Esophagus (tissue), 2 donors: Measurements from ENCODE around the gene RNF151. TPM values are rescaled to one million over a fixed set of nuclear protein-coding genes. Genes with fewer than 3 reads are reported as not detected.

Experiments
- H3K27ac ChIP-seq, 2 donors: one replicate each; pipeline ENCODE4 v1.5.1; 2013; ENCODE audit warnings: low read depth in 2 of 2, mild to moderate bottlenecking in 2 of 2, inconsistent platforms in 1 of 2, low read length in 1 of 2, moderate library complexity in 1 of 2
- H3K27me3 ChIP-seq, 2 donors: one replicate each; pipeline ENCODE4 v1.6.1; 2013; ENCODE audit warnings: low read length in 2 of 2, control low read depth in 1 of 2, mild to moderate bottlenecking in 1 of 2; ENCODE audit not compliant: insufficient read depth in 2 of 2, control insufficient read depth in 1 of 2
- H3K36me3 ChIP-seq, 2 donors: one replicate each; pipeline ENCODE4 v1.6.1; 2013; ENCODE audit warnings: low read length in 1 of 2; ENCODE audit not compliant: control insufficient read depth in 2 of 2, insufficient read depth in 2 of 2
- H3K4me1 ChIP-seq, 2 donors: one replicate each; pipeline ENCODE4 v1.6.1; 2013; ENCODE audit warnings: low read length in 1 of 2; ENCODE audit not compliant: control insufficient read depth in 2 of 2, insufficient read depth in 2 of 2
- H3K4me3 ChIP-seq, 2 donors: one replicate each; pipeline ENCODE4 v1.5.1; 2013; ENCODE audit warnings: low read length in 2 of 2, mild to moderate bottlenecking in 2 of 2, low read depth in 1 of 2, moderate library complexity in 1 of 2
- H3K9me3 ChIP-seq, 2 donors: one replicate each; pipeline ENCODE4 v1.6.1; 2013; ENCODE audit warnings: mild to moderate bottlenecking in 2 of 2, low read depth in 1 of 2, low read length in 1 of 2, moderate library complexity in 1 of 2; ENCODE audit not compliant: control insufficient read depth in 2 of 2, insufficient read depth in 1 of 2
- WGBS, 2 donors: extraction: QIAGEN DNeasy Blood & Tissue Kit; methylation state at CpG; one replicate each; pipeline ENCODE4 v1.1.7; 2013; 5-methylcytosine and 5-hydroxymethylcytosine counted together
- polyA plus RNA-seq, 2 donors: library from polyadenylated mRNA; stranded (reverse); fragments of 200-250 nt; gene quantifications; one replicate each; pipeline ENCODE4 v1.2.3, GENCODE V29; 2013
- donor health status: healthy with polysubstance abuse.
- donor health status: Bipolar disorder and iron deficiency.

The RNF151 gene
- polyA plus RNA-seq, 2 donors, result 0.06 to 0.20 TPM

DNA sequence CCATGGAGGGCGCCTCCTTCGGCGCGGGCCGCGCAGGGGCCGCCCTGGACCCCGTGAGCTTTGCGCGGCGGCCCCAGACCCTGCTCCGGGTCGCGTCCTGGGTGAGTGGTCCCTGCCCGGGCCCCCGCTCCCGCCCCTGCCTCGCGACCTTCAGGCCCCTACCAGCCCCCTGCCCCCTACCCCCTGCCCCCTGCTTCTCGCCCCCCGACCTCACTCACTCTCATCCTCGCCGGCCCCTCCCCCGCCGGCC, 23.4 kb downstream of the RNF151 start:
- peaks cover 8 to 33% of the 10 kb centered on the region in 2 donors for H3K4me1 ChIP-seq
- H3K36me3 ChIP-seq, result peaks cover 0 to 12% of the 10 kb centered on the region in 2 donors
- H3K4me3 ChIP-seq, result peak overlapping the region; percentile 15 to 17
- peaks cover 0 to 18% of the 10 kb centered on the region in 2 donors for H3K27me3 ChIP-seq
- H3K9me3 ChIP-seq, result peaks cover 0 to 4% of the 10 kb centered on the region in 2 donors
- no peak overlapping the region for H3K27ac ChIP-seq
- 0 to 2% methylated on average over 4 to 25 of the region's 25 CpGs for WGBS, 2 donors

- H3K4me3 ChIP-seq, result peak overlapping the region; percentile 17 to 33
- H3K27ac ChIP-seq, result peak overlapping the region in 1 of 2 donors; percentile 6
- peaks cover 0 to 18% of the 10 kb centered on the region in 2 donors for H3K27me3 ChIP-seq
- H3K36me3 ChIP-seq, result peaks cover 0 to 11% of the 10 kb centered on the region in 2 donors
- WGBS, 2 donors, result 3 to 4% methylated on average over 43 to 50 of the region's 50 CpGs
- peaks cover 7 to 29% of the 10 kb centered on the region in 2 donors for H3K4me1 ChIP-seq
- H3K9me3 ChIP-seq, result peaks cover 0 to 4% of the 10 kb centered on the region in 2 donors
These were observed 23.9 kb downstream of the RNF151 start for GRCh38 chr16:1990351-1991134.

GRCh38 chr16:1991135-1991551, 24.5 kb downstream of the RNF151 start:
- peak overlapping the region; percentile 17 to 33 for H3K4me3 ChIP-seq
- H3K9me3 ChIP-seq, result peaks cover 0 to 4% of the 10 kb centered on the region in 2 donors
- 12 to 14% methylated on average over 18 of the region's 18 CpGs for WGBS, 2 donors
- peaks cover 7 to 25% of the 10 kb centered on the region in 2 donors for H3K4me1 ChIP-seq
- H3K27ac ChIP-seq, result no peak overlapping the region
- H3K27me3 ChIP-seq, result peaks cover 0 to 18% of the 10 kb centered on the region in 2 donors
- peaks cover 0 to 5% of the 10 kb centered on the region in 2 donors for H3K36me3 ChIP-seq

DNA sequence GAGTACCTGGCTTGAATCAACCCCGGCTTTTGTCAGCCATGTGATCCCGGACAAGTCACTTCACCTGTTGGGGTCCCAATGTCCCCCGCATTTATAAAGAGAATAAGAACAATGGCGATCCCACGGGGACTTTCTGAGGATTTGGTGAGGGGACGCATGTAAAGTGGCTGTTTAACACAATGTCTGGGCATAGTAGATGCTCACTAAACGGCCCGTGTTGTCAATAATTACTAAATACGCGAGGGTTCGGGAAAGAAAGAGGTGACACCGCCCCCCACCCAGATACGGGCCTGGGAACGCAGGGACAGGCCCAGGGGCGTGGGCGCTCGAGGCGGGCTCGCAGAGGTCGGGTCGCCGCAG, 24.9 kb downstream of the RNF151 start:
- H3K36me3 ChIP-seq, result peaks cover 0 to under 1% of the 10 kb centered on the region in 2 donors
- peaks cover 0 to 4% of the 10 kb centered on the region in 2 donors for H3K9me3 ChIP-seq
- H3K4me3 ChIP-seq, result peak overlapping the region; percentile 9 to 49
- 13% methylated on average over 21 to 22 of the region's 22 CpGs for WGBS, 2 donors
- H3K27ac ChIP-seq, result peak overlapping the region in 1 of 2 donors; percentile 65
- peaks cover 7 to 27% of the 10 kb centered on the region in 2 donors for H3K4me1 ChIP-seq
- H3K27me3 ChIP-seq, result peaks cover 0 to 18% of the 10 kb centered on the region in 2 donors

- Histone ChIP-seq H3K4me1 (peaks cover 7 to 27% of the 10 kb centered on the region in 2 donors), H3K4me3 (peak overlapping the region; percentile 9 to 49), H3K27ac (peak overlapping the region in 1 of 2 donors; percentile 65), H3K36me3 (peaks cover 0 to 2% of the 10 kb centered on the region in 2 donors), H3K9me3 (peaks cover 0 to 4% of the 10 kb centered on the region in 2 donors), H3K27me3 (peaks cover 0 to 18% of the 10 kb centered on the region in 2 donors)
- 7 to 11% methylated on average over 52 to 96 of the region's 96 CpGs for WGBS, 2 donors
These were observed 25.5 kb downstream of the RNF151 start for GRCh38 chr16:1991948-1992703.

DNA sequence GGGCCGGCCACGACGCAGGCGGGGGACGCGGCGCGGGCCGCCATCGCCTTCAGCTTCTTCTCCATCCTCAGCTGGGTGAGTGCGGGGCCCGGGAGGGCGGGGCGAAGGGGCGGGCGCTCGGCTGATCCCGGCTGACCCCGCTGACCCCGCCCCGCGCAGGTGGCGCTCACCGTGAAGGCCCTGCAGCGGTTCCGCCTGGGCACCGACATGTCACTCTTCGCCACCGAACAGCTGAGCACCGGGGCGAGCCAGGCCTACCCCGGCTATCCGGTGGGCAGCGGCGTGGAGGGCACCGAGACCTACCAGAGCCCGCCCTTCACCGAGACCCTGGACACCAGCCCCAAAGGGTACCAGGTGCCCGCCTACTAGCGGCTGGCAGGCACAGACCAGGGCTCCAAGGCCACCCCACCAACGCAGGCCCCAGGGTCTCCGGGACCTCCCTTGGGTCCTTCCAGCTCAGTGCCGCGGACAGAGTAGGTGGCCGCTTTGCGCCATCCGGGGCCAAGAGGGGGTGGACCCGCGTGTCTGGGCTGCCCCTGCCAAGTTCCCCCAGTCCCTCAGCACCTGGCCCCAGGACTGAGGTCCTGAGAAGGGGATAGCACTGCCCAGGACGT, 26.2 kb downstream of the RNF151 start:
- 53 to 63% methylated on average over 43 to 50 of the region's 50 CpGs for WGBS, 2 donors
- Histone ChIP-seq H3K4me1 (peaks cover 7 to 27% of the 10 kb centered on the region in 2 donors), H3K36me3 (peaks cover 0 to 6% of the 10 kb centered on the region in 2 donors), H3K27ac (peak overlapping the region in 1 of 2 donors; percentile 76), H3K4me3 (no peak overlapping the region), H3K27me3 (peaks cover 0 to 18% of the 10 kb centered on the region in 2 donors), H3K9me3 (peaks cover 0 to 4% of the 10 kb centered on the region in 2 donors)

- peaks cover 0 to 18% of the 10 kb centered on the region in 2 donors for H3K27me3 ChIP-seq
- WGBS, 2 donors, result 55% methylated on average over 2 of the region's 2 CpGs
- H3K4me1 ChIP-seq, result peaks cover 7 to 27% of the 10 kb centered on the region in 2 donors
- peak overlapping the region; percentile 52 to 76 for H3K27ac ChIP-seq
- H3K36me3 ChIP-seq, result peaks cover 0 to 15% of the 10 kb centered on the region in 2 donors
- H3K4me3 ChIP-seq, result no peak overlapping the region
- H3K9me3 ChIP-seq, result peaks cover 0 to 4% of the 10 kb centered on the region in 2 donors
These were observed 27.1 kb downstream of the RNF151 start for GRCh38 chr16:1993731-1994131.

- Histone ChIP-seq H3K4me3 (no peak overlapping the region), H3K9me3 (no peaks in the 10 kb centered on the region), H3K36me3 (peaks cover 15 to 52% of the 10 kb centered on the region in 2 donors), H3K27me3 (no peaks in the 10 kb centered on the region), H3K4me1 (peaks cover 0 to 10% of the 10 kb centered on the region in 2 donors), H3K27ac (peak overlapping the region; percentile 68 to 74)
- 73 to 77% methylated on average over 26 of the region's 26 CpGs for WGBS, 2 donors
These were observed 31.1 kb downstream of the RNF151 start for GRCh38 chr16:1997494-1998359.
